GM21723 (cell line): Measurements from ENCODE around the gene JUNB.
A peak's percentile ranks its signal among the peaks of the same experiment; 100 is the strongest.

Experiments used
- ATAC-seq: cut with Tn5 transposase; IDR thresholded peaks from one replicate; pipeline ENCODE4 v1.9.1; 2021; ENCODE audit warnings: mild to moderate bottlenecking, moderate library complexity; ENCODE audit not compliant: unreplicated experiment

Gene JUNB

GRCh38 chr19:12791345-12792050 is at the start of gene JUNB:
Gene JUNB, plus strand, starts transcription at chr19:12791486. Its CDS starts 286 bp downstream, at chr19:12791772.
- peak; percentile 35 for ATAC-seq

DNA sequence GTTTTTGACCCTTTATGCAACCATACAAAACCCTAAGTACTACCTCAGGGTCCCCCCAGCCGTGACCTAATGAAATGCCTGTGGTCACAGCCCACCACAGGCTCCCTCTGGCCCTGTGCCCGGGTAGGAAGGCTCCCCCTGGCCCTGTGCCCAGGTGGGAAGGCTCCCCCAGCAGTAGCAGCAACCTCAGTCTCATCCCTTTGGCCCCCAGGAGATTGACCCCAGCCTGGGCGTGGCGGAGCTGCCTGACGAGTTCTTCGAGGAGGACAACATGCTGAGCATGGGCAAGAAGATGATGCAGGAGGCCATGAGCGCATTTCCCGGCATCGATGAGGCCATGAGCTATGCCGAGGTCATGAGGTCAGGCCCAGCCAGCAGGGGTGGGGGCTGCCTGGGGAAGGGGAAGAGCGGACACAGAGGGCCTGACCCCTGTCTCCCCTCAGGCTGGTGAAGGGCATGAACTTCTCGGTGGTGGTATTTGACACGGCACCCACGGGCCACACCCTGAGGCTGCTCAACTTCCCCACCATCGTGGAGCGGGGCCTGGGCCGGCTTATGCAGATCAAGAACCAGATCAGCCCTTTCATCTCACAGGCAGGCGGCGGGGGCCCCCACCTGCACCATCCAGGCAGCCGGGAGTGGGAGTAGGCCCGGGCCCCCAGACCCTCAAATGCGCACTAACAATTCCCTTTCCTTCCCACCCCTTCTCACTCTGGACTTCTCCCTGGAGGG is 46.0 kb upstream of the JUNB start:
- ATAC-seq = no peak

- no peak for ATAC-seq
Measured at GRCh38 chr19:12748489-12748888, 42.8 kb upstream of the JUNB start.

GRCh38 chr19:12749938-12750521 is 41.3 kb upstream of the JUNB start:
- no peak for ATAC-seq

DNA sequence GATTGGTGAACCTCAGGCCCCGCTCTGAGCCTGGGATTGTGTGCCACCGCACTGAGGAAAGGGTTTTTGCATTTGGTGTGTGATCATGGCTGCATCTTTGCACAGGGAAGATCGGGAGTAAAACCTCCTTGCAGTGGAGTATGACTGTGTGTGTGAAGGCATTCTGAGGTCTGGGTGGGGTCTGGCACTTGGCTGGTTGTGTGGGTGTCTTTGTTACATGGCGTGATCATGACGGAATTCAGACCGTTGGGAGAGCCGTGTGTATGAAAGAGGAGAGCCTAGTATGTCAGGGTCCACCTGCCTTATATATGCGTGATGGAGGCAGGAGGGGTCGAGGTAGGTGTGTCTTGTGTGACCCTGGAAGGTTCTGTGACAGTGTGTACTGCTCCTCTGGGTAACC is 40.4 kb upstream of the JUNB start:
- ATAC-seq = no peak

- no peak for ATAC-seq
Measured at GRCh38 chr19:12751635-12752034, 39.7 kb upstream of the JUNB start, which contains the start of gene BEST2. Gene BEST2, plus strand, starts transcription at chr19:12751791. Its CDS starts 802 bp downstream, at chr19:12752593.

- no peak for ATAC-seq
Measured at GRCh38 chr19:12752056-12752781, 39.1 kb upstream of the JUNB start.

GRCh38 chr19:12754465-12755196 is 36.7 kb upstream of the JUNB start:
- no peak for ATAC-seq

DNA sequence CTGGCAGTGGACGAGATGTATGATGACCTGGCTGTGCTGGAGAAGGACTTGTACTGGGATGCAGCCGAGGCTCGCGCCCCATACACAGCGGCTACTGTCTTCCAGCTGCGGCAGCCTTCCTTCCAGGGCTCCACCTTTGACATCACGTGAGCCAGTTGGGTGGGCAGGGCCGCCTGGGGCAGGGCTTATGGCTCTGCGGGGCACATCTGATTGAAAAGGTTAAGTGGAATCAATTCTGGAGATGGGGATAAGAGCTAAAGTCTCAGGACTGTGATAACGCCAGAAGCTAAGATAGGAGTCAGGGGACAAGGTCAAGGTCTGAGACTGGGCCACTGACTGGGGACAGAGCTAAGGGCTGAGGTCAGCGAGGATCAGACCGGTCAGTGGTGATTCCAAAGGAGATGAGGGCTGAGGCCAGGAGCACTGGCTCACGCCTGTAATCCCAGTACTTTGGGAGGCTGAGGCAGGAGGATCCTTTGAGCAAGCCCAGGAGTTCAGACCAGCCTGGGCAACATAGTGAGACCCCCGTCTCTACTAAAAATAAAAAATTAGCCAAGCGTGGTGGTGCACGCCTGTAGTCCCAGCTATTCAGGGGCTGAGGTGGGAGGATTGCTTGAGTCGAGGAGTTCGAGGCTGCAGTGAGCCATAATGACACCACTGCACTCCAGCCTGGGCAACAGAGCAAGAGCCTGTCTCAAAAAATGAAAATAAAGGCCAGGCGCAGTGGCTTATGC is 35.0 kb upstream of the JUNB start:
- ATAC-seq = no peak

GRCh38 chr19:12757544-12758274 is 33.6 kb upstream of the JUNB start:
- no peak for ATAC-seq

GRCh38 chr19:12759686-12760085 is 31.6 kb upstream of the JUNB start:
- no peak for ATAC-seq

DNA sequence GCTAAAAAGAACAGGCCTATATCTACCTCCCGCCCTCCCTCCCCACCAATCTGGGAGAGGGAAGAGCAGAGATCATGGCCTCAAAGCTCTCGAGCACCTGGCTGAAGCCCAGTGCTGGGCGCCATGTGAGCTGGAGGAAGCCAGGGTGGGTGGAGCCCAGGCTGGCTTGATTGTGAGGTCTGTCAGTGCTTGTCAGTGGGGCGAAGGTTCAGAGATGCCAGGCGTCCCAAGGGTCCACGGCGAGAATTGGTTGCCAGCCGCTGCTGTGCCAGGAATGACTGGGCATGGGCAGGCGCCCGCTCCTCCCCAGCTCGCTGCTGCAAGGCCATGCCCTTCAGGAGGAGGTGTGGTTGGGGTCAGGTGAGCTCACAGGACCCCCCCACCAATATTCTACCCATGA is 28.2 kb upstream of the JUNB start:
- ATAC-seq = no peak

- ATAC-seq = no peak
Measured at GRCh38 chr19:12764698-12765097, 26.6 kb upstream of the JUNB start.

GRCh38 chr19:12766051-12766521 is 25.2 kb upstream of the JUNB start:
- no peak for ATAC-seq

DNA sequence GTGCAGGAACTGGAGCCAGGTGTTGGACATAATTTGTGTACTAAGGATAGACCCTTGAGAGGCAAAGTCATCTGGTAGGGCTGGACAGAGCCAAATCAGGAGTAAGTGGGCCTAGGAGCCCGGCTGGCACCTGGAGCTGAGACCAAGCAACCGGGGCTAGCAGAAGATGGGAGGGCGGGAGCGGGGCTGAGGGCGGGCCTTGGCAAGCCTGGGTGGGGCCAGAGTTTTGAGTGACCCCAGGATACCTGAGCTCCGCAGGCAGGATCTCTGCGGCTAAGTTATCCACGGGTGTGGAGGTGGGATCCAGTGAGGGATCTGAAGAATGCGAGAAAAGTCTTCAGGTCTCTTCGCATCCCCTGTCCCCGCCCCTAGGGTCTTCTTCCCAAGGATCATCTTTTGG is 24.1 kb upstream of the JUNB start:
- ATAC-seq = no peak

GRCh38 chr19:12767666-12768065 is 23.6 kb upstream of the JUNB start:
- ATAC-seq = no peak

- ATAC-seq = no peak
Measured at GRCh38 chr19:12769689-12770088, 21.6 kb upstream of the JUNB start.

DNA sequence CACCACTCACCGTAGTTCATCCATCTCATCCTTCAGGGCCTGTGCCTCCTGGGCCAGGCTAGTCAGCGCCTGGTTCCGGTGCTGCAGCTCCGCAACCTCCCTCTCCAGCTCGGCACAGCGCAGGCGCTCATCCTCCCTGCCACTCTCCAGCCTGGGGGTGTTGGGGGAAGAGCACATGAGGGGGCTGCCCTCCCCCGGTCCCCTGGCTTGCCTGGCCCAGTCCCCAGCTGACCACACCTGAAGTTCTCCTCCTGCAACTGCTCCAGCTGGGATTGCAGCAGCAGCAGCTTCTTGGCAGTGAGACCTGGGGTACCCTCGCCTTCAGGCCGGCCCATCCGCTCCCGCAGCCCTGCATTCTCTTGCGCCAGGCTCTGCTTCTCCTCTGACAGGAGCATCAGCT is 20.4 kb upstream of the JUNB start:
- ATAC-seq = no peak

- no peak for ATAC-seq
Measured at GRCh38 chr19:12772323-12772722, 19.0 kb upstream of the JUNB start.
